Globus pallidus (tissue), 1 donor: ENCODE data around the gene GABARAPL2.

Source experiments
- DNase-seq: peaks from one replicate; pipeline ENCODE4 v3.0.0-alpha.2; 2015; ENCODE audit warnings: low spot score

GABARAPL2 gene

DNA sequence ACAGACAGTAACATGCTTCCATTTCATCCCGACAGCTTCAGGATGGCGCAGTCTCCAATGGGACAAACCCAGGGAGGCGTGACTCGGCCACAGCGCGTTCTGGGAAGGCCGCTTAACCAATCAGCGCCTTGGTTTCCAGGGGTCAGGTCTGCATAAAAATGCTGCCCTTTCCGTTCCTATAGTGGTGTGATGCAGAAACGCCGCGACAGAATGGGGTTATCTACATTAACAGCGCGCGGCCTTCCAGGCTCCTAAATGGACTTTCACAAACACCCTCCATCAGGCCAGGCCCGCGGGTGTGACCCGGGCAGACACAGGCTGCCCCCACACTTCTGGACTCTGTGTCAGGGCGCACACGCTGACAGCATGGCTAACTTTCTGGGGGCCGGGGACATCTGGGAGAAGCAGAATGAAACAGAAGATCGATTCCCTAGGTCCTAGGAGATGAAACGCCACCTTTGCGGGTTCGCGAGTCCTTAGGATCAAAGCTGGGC, 10.9 kb upstream of the GABARAPL2 start:
- peak; percentile 88 for DNase-seq

DNA sequence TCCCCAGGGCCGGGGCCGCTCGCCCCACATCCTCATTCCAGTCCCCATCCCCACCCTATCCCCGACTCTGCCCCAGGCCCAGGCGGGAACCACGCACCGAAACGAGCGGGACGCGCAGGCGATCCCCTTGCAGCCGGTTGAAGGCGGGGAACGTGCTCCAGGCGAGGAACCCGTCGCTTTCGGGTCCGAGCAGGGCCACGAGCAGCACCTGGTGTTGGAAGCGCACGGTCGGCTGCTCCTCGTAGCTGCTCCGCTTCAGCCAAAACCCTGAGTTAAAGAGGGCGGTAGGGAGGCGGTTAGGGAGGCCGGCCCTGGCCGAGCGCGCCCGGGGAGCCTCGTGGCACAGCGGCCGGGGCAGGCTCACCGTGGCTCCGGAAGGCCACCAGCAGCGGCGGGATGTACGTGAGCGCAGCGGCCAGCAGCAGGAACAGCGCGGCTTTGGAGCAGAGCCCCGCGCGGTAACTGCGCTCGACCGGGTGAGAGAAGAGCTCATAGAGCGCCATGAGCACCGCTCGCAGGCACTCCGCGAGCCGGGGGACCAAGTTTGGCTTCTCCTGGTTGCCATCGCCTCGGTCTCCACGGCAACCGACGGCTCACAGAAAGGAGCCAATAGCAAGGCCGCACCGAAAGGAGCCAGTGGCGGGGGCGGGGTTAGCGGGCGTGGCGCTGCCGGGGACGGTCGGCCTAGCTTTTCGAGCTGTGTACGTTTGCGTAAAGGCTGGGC, 10.3 kb upstream of the GABARAPL2 start, which contains the start of gene TMEM231:
TMEM231 (minus strand) TSS at position 546 of the 724 bp plus-strand sequence; CDS start at position 503, 43 bp downstream.
- DNase-seq = peak; percentile 96

DNA sequence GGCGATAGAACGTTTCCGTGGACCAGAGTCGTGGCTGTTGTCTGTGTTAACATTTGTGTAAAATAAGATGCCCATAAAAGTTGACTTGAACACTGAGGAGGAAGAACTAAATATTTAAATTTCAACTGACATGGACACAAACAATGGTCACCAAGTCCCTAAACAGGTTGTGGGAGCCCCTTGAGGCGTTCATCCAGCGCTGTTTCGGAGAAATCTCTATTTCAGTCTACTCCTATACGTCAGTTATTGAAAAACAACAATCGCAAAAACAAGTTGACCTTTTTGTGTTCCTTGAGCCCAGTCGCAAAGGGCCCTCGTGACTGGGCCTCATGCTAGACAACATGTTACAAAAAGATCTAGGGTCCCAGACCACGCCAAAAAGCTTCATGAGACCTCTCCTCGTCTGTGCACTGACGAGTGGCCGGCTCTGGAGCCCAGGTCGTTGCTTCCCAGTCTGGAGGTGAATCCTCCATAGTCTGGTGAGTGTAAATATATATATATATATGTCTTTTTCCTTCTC, 9.7 kb upstream of the GABARAPL2 start:
- no peak for DNase-seq

DNA sequence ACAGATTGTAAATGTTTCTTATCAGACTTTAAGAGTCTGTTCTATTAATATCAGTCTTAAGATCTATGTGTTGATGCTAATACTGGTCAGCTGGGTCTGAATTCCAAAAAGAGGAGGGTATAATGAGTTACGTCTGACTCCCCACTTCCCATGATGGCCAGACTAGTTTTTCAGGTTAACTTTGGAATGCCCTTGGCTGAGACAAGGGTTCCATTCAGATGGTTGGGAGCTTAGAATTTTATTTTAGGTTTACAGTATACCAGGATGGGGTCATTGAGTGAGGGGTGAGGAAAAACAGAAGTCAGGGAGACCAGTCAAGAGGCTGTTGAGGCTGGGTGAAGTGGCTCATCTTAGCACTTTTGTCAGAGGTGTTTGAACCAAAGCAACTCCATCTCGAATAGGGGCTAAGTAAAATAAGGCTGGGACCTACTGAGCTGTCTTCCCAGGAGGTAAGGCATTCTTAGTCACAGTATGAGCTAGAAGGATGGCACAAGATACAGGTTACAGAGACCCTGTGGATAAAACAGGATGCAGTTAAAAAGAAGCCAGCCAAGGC, 7.3 kb upstream of the GABARAPL2 start:
- no peak for DNase-seq

DNA sequence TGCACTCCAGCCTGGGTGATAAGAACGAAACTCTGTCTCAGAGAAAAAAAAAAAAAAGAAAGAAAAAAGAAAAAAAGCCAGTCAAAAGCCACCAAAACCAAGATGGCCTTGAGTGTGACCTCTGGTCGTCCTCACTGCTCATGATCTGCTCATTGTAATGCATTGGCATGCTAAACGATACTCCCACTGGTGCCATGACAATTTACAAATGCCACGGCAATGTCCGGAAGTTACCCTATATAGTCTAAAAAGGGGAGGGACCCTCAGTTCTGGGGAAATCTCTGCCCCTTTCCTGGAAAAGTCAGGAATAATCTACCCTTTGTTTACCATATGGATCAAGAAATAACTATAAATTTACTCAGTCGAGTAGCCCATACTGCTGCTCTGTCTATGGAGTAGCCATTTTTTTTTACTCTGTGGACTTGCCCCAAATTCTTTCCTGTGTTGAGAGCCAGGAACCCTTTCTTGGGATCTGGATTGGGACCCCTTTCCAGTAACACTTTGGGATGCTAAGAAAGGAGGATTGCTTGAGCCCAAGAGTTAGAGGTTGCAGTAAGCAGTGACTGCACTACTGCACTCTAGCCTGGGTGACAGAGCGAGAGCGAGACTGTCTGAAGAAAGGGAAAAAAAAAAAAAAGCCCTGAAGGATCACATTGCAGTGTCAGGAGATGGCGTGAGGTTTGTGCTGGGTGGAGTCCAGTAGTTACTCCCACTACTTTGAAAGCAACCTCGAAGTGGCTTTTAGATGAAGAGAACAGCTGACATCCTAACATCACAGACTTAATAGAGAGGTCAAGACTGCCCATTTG, 6.4 kb upstream of the GABARAPL2 start:
- DNase-seq = no peak

DNA sequence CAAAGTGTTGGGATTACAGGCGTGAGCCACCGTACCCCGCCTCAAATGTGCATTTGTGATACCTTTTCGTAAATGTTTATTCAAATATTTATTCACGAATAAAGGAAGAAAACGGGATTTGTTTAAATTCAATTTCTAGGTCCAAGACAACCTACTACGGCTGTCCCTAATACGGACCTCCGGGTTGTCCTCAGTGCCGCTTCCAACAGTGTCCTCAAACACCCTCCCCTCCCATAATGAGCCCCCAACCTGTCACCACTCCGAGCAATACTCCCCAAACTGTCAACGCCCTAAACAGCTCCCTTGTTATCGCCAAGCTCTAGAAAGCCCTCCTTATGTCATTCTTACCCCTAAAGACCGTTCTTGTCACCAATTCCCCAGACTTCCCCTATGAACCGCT, 539 bp upstream of the GABARAPL2 start:
- peak; percentile 39 for DNase-seq

DNA sequence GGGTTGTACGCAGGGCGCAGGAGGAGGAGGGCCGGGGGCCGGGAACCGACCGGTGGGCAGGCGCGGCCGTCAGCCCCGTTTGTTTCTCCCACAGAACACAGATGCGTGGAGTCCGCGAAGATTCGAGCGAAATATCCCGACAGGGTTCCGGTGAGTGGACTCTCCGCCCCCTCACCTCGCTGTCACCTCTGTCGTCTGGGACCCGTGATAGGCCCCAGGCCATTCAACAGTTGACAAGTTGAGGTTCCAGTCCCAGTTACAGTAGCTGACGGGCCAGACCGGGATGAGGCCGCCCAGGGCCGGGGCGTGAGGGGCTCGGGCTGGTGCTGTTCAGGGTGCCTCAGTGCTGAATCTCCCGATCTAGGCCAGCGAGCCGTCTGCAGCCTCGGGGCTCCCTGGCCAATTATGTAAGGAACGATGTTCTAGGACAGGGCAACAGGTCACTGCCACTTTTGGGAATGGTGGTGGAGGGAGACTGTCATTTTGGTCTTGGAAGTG, 628 bp downstream of the GABARAPL2 start:
- DNase-seq = no peak

DNA sequence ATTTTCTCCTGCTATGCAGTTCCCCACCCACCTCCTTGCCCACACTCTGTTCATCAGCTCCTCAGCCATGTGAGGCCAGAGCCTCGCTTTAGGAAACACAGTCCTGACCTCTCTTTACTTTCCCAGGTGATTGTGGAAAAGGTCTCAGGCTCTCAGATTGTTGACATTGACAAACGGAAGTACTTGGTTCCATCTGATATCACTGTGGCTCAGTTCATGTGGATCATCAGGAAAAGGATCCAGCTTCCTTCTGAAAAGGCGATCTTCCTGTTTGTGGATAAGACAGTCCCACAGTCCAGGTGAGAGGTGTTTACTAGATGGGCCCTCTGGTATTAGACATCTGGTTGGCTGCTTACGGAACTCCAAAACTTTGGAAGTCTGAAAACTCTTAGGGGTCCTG, 1.7 kb downstream of the GABARAPL2 start:
- DNase-seq = no peak

DNA sequence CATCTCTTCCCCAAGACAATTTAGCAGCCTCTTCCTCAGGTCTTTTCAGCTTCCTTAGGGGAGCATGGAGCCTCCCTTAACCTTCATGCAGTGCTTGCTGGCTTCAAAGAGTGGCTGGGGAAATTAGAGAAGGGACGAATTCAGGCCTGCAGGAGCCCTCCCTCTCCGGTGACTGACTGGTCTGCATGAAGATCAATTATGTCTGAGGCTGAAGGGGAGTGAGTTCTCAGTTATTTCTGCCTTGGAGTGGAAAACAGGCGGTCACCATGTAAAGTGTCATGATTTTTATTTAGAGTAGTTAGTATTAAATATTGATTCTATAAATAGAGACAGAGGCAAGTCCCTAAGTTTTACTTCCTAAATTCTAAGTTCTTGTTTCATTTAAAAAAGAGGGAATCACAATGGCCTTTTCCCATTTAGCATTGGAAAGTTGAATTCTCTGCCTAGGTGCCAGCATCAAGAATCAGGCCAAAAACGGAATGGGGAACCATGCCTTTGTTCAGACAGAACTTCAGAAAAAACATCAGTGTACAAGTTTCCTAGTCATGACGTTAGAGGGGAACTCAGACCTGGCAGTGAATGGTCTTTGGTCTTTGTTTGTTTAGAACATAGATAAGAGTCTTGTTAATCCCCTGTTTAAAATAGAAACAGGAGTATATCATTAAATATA, 4.4 kb downstream of the GABARAPL2 start:
- DNase-seq = peak; percentile 58

DNA sequence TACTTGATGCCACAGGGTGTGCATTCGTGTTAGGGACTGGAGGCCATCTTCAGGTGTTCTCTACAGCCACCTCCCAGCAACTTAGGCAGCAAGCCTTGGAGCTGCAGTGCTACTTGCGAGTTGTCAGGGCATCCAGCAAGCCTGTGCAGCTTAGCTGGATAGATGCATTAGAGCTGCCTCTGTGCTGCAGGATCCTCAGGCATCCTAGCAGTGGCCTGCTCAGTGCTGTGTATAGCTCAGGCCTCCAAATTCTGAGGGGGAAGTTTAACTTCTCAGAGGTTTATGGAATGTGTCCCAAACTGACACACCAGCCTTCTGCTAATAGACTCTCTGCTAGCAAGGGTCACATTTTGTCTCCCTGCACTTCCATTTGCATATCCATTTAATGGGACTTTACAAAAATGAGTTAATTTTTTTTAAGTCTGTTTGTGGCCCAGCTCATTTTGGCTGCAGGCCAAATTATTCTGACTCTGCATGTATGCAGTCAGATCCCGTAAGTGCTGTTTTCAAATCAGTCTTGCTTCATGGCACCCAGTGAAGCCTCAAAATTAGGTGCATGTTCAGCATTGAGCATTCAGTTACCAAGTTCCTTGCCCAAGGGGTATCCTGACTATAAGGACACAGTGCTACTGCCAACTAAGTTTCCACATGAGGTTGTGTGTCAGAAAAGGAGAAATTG, 6.8 kb downstream of the GABARAPL2 start:
- no peak for DNase-seq

DNA sequence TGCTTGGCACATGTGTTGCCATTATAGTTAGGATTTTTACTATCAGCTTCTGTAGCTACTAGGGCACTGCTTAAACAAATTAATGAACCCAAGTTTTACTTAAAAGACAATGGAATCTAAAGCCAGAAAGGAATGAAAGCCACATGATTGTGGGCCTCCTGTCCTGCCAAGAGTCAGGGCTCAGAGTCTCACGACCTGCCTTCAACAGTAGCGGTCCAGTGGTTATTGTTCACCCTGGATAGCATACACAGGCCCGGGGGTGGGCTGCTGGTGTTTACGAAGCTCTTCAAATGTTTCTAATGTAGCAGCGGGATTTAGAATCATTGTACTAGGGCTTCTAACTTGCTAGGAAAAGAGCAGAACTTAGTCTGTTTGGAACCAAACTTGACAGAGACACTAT, 7.8 kb downstream of the GABARAPL2 start:
- DNase-seq = no peak

DNA sequence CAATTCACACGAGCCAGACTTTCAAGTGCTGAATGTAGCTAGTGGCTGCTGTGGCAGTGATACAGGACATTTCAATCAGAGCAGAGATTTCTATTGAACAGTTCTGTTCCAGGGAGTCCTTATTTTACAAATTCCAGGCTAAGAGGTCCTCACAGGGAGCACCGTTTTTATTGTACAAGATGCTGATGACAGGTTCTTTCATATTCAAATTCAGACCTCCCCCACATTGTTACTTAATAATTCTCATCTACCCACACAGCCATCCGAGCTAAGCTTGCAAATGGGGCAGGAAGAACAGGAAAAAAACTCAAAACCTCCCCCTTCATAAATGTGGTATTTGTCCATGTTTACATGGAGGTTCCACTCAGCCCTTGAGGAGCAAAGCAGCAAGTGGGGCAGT, 9.8 kb downstream of the GABARAPL2 start:
- DNase-seq = no peak

DNA sequence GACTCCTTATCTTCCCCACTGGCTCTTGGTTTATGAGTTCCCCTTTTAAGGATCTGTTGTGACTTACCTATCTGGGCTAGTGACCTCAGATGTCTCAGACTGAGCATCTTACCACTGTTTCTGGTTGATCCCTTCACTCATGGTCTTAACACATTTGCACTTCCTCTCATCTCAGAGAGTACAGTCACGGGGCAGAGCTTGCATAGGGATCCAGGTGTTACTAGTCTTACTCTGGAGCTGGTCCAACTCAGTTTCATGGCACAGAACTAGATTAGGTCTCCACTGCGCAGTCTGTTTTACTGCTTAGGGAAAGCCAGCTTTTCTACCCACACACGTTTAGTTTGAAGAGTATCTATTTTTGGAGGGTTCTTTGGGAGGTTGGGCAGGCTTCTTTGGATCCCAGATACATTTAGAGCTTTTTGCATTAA, 10.2 kb downstream of the GABARAPL2 start:
- no peak for DNase-seq

DNA sequence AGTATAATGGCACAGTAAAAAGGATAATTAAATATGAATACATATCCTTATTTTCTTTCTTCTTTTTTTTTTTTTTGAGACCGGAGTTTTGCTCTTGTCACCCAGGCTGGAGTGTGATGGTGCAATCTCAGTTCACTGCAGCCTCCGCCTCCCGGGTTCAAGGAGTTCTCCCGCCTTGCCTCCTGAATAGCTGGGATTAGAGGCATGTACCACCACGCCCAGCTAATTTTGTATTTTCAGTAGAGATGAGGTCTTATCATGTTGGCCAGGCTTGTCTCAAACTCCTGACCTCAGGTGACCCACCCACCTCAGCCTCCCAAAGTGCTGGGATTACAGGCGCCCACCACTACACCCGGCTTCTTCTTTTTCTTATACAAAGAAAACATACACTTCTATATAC, 12.0 kb downstream of the GABARAPL2 start:
- no peak for DNase-seq

DNA sequence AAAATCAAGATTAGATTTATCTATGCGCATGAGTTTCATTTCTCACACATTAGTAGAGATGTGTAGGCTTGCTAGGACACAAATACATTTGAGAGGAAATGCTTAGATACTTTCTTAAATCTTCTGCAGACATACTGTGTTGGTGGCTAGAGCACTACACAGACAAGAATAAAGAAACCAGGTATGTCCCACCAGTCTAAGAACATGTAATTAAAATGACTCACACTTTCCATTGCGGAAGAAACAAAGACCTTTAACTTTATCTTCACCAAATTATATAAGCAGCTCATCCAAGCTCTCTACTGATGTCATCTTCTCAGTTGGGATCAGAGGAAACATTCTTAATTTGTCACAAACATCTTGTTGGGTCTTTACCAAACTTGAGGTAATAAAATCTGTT, 12.5 kb downstream of the GABARAPL2 start:
- DNase-seq = no peak

DNA sequence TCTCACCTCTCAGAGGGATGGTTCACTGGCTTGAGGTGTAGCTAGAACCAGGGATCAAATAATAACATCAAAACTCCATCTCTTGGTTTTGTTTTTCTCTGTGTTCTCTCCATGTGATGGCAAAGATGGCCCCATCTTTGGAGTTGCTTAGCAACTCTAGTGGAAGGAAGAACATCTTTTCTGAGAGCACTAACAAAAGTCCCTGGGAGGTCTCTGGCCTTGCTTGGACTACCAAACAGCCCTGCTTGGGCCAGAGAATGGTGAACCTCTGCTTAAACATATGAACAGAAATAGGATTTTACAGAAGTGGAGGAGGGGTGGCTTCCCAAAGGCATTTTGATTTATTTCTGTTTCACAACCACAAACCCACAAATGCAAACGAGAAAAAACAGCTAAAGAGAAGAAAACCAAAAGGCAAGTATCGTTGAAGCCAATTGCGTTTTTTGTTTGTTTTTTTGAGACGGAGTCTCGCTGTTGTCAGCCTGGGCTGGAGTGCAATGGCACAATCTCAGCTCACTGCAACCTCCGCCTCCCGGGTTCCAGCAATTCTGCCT, 13.2 kb downstream of the GABARAPL2 start:
- no peak for DNase-seq

DNA sequence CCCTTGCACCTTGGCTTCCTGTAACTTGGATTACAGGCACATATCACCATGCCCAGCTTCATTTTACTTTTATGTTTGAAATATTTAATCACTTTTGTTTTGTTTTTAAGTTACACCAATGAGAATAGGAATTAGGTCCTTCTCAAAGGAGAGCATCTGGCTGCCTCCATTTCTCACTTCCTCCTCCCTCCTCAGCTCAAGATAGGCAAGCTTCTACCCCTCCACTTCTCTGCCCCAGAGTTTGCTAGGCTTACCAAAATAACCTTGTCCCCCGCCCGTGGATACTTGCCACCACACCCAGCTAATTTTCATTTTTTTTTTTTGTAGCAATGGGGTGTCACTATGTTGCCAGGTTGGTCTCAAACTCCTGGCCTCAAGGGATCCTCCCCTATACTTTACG, 17.9 kb downstream of the GABARAPL2 start:
- DNase-seq = no peak

DNA sequence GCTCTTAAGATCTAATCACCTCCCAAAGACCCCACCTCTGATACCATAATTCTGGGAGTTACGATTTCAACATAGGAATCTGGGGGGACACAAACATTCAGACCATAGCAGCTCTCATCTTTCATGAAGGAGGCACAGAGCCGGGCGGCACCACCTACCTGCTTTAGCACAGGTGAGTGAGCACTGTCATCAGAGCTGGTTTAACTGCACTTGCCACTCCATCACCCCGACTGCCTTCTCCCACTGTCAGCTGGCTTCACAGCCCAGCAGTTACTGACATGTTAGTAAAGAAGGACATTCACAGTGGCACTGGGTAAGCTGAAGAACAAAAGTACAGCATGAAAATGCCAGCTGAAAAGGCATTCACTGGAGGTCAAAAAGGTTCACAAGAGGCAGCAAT, 22.5 kb downstream of the GABARAPL2 start:
- DNase-seq = no peak

DNA sequence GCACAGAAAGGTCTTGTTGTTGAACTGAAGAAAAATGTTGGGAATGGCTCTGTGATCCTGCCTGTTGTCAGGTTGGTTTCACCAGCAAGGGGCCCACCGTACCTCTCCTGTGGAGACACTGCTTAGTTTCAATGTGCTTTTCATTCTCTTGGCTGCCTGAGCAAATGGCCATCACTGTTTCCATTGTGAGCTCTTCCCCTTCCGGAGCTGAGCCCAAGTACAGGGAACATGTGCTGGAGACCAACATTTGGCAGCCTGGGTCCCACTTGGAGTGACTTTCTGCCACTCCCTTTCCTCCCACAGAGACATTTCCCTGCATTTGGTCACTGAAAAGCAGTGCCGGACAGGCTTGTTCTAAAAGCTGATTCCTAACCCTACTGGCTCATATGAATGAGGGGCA, 23.1 kb downstream of the GABARAPL2 start:
- peak; percentile 48 for DNase-seq

DNA sequence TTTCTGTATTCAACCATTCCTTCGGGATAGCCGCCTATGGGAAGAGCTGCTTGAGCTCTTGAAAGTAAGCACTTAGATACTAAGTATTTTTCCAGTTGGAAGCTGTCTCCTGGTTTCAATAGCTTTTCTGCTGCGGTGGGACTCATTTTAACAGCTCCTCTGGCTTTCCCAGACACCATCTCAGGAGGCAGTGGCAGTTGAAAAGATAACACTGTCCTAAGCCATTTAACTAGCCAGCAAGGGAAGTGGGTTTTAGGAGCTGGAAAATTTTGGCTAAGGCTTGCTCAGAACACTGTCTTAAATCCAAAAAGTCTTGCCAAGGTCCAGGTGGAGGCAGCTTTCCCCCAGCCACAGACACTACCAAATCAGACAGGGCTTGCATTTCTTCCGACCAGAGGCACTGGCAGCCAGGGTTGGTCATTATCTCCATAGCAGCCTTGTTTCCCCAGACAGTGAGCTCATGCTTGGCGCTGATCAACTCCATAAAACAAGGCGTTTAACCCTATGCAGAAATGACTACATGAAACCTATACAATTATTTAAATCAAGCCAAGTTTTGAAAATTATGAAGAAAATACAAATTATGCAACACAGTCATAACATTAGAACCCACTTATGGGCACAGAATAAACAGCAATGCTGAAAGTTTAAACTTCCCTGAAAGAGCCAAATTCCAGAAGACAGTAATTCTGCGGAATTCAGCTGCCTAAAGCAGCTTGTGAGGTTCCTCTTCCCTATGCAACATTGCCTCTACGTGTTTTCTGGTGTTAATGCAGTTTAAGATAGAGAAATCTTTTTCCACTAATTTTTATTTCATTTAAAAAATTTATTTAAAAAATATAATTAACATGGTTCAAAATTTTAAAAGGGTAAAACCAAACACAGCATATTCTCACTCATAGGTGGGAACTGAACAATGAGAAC, 25.0 kb downstream of the GABARAPL2 start:
- peak; percentile 70 for DNase-seq
